GM10847 (cell line): ENCODE results near the gene ZBTB47.

Experiments
- POLR2A ChIP-seq: IDR thresholded peaks from 2 replicates; pipeline ENCODE4 v1.6.1; 2011; ENCODE audit not compliant: insufficient read length; ENCODE audit errors: extremely low read depth

ZBTB47 gene

DNA sequence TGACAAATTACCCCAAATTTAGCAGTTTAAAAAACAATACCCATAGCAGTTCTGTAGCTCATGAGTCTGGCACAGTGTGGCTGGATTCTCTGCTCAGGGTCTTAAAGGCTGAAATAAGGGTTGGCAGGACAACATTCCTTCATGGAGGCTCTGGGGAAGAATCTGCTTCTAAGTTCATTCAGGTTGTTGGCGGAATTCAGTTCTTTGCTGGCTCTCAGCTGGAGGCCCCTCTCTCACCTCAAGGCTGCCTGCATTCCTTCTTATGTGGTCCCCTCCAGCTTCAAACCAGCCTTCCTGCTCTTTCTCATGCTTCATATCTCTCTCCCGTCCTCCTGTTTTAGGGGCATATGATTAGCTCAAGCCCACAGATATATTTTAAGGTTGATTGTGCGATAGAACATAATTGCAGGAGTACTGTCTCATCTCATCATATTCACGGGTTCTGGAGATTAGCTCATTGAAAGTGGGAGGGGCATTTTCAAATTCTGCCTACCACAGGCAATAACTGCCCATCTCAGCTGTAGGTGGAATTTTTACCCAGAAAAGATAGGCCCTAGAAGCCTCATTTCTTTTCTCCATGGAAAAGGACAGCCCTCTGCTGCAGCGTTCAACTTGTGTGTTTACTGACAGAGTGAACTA lies 5.6 kb upstream of the ZBTB47 start:
- no peak for TF ChIP-seq POLR2A

DNA sequence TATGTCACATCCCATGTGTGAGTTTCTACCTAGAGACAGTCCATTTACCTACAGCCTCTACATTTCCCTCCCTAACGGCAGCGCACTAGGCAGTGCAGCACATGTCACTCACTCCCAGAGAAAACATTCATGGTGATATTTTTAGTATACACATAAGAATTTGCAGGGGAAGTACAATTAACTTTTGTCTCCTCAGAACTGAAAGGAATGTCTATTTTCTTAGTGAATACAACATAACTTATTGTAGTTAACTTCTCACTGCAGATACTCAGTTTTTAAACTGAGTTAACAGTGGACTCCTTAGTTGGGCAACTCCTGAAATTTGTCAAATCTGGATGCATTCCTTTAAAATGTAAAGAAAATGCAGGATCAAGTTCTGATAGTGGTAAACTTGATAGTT lies 4.5 kb upstream of the ZBTB47 start:
- no peak for TF ChIP-seq POLR2A

DNA sequence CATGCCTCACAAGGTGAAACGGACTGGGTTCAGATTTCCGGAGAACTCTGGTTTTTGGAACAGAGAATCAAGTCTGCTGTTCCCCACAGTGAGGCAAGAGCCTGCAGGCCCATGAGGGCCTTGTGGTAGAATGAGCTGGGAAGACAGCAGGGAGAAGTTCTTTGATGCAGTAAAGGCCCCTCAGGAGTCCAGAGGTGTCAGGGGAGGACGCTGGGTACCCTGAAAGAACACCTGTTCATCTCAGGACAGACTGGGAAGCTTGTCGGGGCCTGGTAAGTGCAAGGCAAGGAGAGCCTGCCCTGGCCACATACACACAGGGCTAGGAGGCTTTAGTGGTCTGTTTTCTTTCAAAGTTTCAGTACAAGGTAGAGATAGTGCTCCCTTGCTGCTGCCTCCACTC lies 3.7 kb upstream of the ZBTB47 start:
- no peak for TF ChIP-seq POLR2A

DNA sequence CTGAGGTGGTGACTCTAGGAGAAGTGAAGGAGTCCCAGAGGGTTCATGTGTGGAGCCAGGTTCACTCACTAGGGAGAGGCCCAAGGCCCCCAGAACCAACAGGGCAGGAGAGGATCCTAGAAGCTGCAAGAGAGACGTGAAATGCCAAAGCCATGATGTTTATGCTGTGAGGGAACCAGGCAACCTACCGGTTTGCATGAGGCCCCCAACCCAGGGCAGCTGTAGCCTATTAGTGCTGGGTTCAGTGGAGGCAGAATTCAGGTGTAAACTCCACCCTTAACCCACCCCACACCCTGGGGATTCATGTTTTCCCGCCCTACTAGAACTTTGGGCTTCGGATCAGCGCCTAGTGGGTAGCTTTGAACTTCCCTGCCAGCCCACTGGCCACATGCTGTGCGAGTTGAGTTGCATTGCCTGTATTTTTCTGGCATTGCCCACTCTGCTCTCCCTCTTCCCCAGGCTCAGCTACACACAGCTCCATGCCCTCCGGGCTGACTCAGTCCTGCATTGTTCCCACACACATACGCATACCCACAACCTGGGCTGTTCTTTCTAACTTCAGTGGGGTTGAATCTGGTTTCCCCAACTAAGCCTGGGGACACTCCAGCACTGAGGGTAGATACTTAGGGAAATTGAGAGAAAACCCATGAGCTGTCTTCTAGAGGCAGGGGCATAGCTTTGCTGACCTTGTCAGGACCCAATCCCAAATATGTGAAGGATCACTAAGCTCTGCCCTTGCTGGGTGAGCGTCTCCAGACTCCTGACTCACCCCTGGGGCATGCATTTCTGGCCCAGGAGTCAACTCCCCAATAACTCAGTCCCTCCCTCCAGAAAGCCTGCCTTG lies 2.0 kb upstream of the ZBTB47 start:
- TF ChIP-seq POLR2A: no peak

DNA sequence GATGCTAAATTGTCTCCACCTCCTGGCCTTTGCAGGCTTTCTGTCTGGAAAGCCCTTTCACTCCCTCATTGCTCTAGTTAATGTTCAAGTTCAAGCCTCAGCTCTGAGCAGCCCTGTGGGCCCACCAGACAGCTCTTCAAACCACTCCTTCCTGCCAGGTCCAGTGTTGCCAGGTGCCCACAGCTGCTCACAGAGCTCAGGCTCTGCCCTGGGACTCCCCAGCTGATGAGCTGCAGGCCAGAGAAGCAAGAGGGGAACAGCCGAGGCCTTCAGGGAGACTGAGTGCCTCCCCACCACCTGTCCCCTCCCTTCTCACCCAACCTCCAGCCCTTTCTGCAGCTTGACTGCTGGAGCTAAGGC lies 1.3 kb upstream of the ZBTB47 start:
- no peak for TF ChIP-seq POLR2A

DNA sequence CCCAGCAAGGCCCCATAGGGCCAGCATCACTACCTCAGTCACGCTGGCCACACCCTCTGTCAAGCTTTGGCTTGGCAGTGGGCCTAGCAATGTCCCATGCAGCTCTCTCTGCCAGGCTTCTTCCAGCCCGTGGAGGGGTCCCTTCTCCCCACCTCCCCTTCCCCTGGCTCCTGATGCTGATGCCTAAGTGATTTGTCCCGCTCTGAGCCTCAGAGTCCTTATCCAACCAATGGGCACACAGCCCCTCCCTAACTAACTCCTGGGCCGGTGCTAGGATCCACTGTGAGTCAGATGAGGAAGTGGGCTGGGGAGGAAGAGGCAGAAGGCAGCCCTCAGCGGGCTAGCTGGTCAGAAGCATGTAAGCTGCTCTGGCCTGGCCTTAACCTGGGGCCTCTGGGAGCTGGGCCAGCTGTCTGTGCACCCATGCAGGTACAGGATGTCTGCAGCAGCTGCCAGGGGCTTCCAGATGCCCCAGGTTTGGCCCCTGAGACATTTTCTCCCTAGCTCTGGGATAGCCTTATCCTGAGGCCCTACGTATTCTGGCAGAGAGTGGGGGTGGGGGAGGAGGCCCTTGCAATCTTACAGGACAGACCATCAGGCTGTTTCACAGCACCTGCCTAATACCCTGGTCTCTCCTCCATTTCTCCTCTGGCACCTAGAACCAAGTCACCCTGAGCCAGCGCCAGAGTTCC lies 740 bp upstream of the ZBTB47 start:
- no peak for TF ChIP-seq POLR2A

DNA sequence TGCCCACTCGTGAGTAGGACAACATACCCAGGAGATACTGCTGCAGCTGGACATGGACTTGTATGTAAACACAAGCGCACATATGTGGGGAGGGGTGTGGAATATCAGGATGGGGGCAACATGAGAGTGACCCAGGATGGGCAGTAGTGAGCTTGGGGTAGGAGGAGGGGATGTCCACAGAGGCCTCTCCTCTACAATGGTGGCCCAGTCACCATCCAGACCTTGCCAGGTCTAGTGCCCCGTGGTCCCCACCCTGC lies 266 bp upstream of the ZBTB47 start:
- no peak for TF ChIP-seq POLR2A

DNA sequence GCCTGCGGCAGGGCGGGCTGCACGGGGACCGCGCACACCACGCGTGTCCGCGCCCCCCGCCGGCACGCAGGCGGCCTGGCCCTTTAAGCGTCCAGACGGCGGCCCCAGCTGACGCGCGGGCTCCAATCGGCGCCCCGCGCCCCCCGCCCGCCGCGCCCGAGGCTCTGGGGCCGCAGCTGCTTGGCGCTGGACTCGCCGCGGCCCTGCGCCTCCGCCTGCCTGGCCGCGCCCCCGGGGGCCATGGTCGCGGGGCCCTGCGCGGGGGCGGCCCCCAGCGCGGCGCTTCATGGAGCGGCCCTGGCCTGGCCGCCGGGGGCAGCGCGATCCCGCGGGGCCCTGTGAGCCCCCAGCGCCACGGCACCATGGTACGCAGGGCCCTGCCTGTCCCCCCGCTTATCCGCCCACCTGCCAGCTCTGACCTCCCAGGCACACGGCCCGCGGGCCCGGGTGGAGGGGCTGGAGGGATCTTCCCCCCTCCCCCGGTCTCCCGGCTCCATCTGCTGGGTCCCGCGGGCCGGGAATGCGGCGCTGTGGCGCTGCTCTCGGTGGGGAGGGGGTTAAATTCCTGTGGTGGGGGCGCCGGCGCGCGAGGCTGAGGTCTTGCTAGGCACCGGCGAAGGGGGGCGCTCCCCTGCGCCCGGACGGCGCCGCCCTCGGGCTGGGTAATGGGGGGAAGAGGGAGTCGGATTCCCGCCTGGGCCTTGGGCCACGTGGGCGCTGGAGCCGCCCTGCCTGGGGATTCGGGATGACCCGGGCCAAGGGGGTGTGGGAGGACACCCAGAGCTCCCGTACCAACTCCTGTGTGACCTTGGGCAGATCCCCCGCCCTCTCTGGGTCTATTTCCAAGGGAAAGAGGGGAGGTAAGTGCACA lies 1.1 kb downstream of the ZBTB47 start:
- no peak for TF ChIP-seq POLR2A

DNA sequence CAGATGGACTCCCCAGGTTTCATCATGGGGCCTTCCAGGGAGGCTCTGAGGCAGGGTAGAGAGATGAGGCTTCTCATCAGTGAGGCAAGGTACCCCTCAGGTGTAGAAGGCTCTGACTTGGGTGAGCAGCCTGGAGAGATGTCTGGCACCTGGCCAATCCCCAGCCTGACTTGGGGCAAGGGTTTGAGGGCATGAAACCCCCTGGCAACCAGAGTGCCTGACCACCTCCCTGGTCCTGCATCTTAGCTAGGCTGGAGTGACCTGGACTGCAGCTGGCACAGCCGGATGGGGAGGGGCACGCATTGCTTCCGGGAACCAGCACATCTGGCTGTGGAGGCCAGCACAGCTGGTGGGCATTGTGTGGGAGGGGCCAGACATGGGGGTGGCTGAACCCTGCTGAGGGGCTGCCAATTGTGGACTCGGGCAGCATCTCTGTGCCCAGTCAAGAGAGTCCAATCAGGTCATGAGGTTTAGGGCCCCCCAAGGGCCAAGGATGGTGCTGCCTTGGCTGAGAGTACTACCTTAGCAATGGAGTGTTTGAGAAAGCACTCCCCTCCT lies 1.9 kb downstream of the ZBTB47 start:
- no peak for TF ChIP-seq POLR2A

DNA sequence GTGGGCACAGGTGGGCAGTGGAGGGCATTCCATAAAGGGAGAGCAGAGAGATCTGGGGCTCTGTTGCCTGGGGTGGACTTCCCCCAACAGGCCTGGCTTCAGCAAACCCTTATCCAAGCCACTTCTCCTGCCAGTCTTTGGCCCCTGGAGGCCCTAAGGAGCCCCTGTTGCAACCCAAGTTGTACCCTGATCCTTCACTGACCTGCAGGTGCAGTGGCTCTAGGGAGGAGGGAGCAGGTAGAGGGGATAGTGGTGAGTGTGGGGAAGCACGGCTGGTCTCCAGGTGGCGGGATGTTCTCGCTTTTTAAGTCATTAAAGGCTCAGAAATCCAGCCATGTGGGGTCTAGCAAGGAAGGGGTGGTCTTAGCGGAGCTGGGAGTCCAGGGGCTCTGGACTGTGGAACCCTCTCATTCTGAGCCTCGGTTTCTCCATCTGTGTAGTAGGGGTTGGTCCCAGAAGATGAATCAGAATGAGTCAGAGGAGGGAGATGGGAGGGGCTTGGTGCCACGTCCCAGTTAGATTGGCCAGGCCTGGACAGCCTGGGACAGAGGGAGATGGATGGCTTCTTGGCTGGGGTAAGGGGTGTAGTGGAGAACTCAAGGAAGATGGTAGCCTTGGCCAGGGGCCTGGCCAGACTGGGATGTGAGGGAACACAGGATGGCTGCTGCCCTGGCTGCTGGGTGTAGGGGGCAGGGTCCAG lies 2.6 kb downstream of the ZBTB47 start:
- no peak for TF ChIP-seq POLR2A

DNA sequence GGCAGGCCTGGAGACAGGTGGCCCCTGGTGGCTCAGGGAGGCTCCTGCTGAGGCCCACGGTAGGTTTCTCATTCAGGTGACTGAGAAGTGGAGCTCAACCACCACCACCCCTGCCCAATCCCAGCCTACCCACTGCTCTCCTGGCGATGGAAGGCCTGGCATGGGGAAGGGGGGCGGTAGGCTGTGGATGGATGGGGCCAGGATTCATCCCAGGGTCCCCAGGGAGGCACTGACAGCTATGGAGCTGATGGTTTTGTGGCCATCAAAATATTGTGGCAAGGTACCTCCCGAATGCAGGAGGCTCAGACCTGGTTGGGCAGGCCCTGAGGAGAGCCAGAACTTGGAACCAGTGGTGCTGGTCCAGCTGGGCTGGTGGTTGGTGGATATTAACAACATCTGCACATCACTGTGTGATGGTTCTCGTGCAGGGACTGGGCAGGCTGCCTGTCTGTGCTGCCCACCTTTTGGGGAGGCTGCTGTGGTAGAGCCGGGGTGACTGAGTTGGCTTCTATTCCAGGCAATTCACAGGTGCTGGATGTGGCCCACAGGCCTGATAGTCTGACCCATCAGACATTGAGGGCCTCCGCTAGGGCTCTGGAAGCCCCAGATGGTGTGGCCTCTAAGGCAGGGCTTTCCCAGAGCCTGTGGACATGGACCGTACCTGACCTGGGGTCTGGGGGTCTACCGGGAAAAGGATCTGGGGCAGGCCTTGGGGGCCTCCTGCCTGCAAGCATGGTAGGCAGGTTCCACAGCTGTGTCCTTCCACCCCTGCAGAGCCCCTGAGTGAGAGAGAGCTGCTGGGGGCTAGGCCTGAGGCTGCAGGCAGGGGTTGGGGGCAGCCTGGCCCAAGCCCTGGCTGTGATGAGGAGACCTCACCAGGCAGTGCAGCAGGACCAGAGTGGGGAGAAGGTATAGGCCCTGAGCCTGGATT lies 3.4 kb downstream of the ZBTB47 start:
- no peak for TF ChIP-seq POLR2A

DNA sequence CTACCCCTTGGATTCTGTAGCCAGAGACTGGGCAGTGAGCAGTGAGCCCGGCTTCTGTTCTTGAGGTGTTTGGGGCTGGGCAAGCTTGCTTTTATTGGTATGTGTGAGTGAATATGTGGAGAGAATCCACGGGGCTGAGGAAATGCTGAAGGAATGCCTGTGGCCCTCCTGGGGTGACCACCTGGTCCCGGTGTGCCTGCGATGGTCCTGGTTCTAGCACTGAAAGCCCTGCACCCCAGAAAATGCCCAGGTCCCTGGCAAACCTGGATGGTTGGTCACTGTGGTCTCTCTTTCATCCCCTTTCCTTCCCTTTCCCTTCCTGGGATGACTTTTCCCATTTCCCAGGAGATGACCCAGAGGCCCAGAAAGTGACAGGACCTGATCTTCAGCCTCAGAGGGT lies 4.2 kb downstream of the ZBTB47 start:
- TF ChIP-seq POLR2A: no peak

DNA sequence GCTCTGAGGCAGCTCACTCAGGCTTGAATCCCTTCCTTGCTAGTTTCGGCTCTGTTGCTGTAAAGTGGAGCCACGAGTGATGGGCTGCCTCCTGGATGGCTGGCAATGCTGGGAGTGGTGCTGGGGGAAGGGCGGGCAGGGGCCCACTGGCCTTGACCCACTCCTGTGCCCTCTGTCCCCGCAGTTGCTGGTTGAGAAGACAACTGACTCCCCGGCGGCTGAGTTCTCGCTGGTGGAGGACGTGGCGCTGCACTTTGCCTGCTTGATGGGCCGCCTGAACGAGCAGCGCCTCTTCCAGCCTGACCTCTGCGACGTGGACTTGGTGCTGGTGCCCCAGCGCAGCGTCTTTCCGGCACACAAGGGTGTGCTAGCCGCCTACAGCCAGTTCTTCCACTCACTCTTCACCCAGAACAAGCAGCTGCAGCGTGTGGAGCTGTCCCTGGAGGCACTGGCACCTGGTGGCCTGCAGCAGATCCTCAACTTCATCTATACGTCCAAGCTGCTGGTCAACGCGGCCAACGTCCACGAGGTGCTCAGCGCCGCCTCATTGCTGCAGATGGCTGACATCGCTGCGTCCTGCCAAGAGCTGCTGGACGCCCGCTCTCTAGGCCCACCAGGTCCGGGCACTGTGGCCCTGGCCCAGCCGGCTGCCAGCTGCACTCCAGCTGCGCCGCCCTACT lies 4.7 kb downstream of the ZBTB47 start:
- no peak for TF ChIP-seq POLR2A
